H54 (cell line): ENCODE measurements around the gene ITSN2.
"Not testable (repeated sequence)": the region's sequence is repeated elsewhere in the genome, so short reads cannot be mapped to it uniquely, and the experiment has no call there.

ENCODE experiments used
- DNase-seq: peaks from one replicate; pipeline ENCODE4 v3.0.0; 2011; ENCODE audit warnings: low spot score, mixed read lengths; ENCODE audit not compliant: insufficient read length
- FAIRE-seq: peaks from 3 replicates; lab custom pipeline; 2011; peaks lifted over from hg19 to GRCh38; lab: Jason Lieb, UNC
- POLR2A ChIP-seq: IDR thresholded peaks from 2 replicates; pipeline ENCODE4 v1.6.1; 2011; ENCODE audit warnings: low read depth, mild to moderate bottlenecking, low read length

The ITSN2 gene

DNA sequence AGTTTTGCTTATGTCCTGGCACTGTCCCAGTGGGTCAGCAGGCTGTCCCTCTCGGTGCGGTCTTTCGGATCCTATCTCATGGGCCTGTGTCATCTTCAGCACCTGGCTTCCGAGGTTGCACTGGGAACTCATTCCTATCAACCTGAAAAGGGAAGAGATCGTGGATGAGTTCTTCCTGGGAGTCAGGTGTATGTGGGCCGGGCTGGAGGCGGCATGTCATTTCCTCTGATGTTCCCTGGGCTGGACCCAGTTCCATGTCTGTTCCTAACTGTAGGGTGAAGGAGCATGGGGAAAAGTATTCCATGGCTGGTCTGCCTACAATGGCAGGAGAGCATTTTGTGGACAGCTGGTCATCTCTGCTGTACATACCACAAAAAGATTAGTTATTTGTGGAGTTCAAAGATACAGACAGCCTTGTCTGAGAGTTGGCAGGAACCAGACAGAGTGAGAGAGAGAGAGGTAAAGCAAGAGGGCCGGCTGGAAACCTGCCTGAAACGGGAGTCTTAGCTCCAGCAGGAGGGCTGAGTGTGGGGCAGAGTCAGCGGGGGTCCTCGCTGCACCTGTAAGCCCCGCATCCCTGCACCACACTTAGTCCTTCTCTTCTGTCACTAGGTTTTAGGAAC is 160.3 kb downstream of the ITSN2 start:
- no peak for TF ChIP-seq POLR2A
- DNase-seq (no peak), FAIRE-seq (no peak)

DNA sequence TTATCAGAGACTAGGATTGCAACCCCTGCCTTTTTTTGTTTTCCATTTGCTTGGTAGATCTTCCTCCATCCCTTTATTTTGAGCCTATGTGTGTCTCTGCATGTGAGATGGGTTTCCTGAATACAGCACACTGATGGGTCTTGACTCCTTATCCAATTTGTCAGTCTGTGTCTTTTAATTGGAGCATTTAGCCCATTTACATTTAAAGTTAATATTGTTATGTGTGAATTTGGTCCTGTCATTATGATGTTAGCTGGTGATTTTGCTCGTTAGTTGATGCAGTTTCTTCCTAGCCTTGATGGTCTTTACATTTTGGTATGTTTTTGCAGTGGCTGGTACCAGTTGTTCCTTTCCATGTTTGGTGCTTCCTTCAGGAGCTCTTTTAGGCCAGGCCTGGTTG is 163.1 kb downstream of the ITSN2 start:
- not testable (repeated sequence) for FAIRE-seq, DNase-seq

DNA sequence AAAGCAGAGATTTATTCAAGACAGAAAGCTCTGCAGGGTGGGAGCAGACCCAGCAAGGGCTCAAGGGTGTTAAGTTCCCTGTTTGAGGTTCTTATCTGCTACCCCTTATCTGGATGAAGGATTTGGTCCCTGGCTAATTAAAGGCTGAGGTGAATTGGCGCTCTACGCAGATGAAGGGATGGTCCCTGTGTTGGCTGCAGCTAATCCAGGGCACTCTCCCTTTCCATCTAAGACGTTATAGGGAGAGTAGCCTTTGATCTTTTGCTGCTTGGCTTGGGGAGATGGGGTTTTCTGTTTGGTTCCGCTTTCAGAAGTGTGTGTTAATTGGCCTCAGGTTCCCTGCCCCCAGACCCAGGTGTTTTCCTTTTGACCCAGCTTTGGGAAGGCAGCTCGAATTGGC is 168.5 kb downstream of the ITSN2 start:
- no peak for FAIRE-seq
- no peak for DNase-seq
- no peak for TF ChIP-seq POLR2A

DNA sequence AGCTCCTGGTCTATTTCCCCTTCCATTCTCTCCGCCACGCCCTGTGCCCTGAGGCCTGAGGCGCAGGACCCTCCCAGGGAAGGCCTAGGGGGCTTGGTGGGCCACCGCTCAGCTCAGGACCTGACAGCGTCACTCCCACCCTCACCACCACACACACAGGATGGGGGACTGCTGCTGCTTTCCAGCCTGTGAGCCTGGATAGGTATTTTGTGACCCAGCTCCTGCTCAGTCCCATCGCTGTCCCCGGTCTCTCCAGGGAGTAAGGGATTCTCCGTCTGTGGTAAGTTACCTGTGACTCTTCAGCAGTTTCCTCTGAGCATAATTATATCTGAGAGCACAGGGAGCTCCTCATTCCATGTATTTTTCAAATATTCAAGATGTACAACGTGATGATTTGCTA is 169.2 kb downstream of the ITSN2 start:
- DNase-seq = no peak
- no peak for FAIRE-seq
- no peak for TF ChIP-seq POLR2A

DNA sequence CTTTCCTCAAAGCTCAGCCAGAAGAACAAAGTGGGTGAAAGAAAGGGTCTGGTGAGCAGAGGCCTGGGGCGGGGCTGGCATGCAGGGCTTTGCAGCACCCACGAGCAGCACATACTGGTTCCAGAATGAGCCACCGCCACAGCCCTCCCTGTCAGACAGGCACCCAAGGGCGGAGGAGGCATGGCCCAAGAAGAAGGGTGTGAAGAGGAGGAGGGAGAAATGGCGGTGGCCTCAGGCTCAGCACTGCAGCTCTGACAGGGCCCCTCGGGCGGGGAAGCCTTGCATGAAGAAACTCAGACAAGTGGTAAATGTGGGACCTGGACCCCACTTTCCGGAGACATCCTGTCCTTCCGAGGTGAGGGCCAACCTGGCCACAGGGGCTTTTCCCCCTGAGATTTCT is 169.8 kb downstream of the ITSN2 start:
- no peak for TF ChIP-seq POLR2A
- FAIRE-seq = no peak
- DNase-seq = no peak

DNA sequence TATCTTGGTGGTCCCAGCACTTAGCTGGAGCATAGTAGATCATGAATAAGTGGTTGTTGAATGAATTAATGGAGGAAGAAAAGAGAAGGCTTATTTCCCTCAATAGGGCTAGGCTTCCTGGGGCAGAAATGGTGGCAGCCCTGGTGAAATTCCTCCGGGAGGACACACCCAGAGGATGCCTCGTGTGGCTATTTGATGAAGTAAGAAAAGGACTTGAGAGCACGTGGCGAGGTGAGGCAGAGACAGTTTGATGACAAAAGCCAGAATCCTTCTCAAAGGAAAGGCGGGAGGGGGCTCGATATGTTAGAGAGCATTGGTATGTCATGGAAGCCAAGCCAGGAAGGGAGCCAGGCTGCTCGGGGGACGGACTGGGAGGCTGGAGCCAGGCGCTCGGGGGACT is 170.8 kb downstream of the ITSN2 start:
- no peak for TF ChIP-seq POLR2A
- FAIRE-seq = no peak
- no peak for DNase-seq

DNA sequence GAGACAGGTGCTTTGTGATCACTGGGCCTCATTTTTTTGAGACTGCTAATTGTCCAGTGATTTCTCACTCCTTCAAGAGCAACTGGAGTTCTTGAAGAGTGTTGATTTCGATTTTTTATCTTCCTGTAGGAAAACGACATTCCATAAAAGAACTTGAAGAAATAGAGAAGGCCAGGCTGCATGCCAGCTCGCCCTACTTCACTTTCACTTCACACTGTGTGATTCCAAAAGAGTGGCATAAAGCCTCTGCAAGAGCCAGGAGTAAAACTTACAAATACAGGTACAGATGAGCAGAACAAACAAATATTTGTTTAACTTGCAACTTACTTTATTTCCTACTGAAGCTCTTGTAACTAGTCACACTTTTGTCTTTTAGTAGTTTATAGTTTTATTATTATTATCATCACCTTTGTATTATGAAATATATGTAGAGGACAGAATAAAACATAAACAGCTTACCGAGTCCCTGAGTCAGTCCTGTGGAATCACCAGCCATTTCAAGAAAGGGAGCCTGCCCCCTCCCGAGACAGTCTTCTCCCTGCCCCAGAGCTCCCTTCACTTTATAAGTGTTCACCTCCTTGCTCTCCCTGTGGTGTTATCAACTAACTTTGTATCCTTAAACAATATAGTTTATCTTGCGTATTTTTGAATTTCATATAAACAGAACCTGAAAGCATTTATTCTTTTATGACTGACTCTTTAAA is 176.8 kb downstream of the ITSN2 start:
- DNase-seq (no peak), FAIRE-seq (no peak)
- no peak for TF ChIP-seq POLR2A

DNA sequence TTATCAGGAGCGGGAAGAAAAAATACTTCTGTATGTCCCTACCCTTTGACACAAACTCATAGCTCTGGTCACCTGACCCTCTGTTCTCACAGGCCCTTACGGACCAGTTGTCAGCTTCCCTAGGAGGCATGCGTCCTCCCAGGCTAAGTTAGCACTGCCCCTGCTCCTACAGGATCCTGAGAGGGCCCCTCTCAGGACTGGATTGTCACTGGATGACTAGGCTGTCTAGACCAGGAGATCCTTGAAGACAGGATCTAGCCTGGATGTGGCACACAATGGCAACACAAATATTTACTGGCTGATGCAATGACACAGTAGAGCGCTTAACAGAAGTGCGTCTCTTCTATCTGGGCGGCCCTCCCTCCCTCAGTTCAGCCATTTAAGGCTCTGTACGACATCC is 177.8 kb downstream of the ITSN2 start:
- DNase-seq (no peak), FAIRE-seq (no peak)
- TF ChIP-seq POLR2A = no peak

DNA sequence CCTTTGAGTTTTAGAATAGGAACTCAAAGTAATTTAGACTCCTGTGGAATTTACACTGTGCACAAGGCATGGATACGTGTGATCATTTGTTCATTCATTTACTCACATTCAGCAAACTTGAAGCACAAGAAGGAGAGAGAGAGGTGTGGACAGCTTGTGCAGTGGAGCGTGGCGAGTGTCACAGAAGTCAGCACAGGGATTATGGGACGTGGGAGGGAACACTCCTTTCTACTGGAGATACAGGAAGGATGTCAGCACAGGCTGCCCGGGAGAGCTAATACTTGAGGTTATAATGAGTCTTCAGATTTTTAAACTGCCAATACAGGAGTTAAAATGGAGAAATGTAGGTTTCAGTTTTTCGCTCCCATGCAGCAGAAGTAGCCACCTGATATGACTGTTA is 178.5 kb downstream of the ITSN2 start:
- no peak for DNase-seq
- no peak for FAIRE-seq
- no peak for TF ChIP-seq POLR2A

DNA sequence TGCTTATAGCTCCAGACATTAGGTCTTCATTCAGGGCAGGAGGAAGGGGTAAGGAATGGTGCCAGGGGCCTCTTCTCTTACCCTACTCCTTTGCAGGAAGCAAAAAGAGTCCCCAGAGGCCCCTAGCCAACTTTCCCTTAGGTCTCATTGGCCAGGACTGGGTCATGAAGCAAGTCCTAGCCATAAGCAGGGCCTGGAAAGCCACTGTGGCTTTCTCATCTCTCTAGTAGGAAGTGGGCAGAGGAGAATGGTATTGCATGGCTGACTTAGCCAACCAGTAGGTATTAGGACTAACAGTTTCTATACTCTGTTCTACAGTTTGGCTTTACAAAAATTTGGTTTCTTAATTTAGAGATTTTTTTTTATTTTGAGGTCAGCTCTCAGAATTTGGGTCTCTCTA is 180.7 kb downstream of the ITSN2 start:
- FAIRE-seq = no peak
- no peak for TF ChIP-seq POLR2A
- DNase-seq = no peak

DNA sequence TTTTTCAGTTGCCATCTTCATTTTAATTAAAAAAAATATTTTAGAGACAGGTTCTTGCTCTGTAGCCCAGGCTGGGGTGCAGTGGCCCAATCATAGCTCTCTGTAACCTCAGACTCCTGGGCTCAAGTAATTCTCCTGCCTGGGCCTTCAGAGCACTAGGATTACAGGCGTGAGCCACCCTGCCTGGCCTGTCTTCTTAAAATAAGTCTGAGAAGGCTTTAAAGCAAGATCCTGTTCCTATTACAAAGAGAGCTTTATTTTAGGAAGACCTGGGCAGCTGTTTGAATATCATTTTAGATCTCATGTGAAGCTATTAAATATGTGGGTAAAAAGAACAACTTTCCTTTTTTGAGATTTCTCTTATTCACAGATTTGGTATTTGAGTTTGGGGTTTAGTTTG is 184.0 kb downstream of the ITSN2 start:
- TF ChIP-seq POLR2A = no peak
- FAIRE-seq (no peak), DNase-seq (no peak)

DNA sequence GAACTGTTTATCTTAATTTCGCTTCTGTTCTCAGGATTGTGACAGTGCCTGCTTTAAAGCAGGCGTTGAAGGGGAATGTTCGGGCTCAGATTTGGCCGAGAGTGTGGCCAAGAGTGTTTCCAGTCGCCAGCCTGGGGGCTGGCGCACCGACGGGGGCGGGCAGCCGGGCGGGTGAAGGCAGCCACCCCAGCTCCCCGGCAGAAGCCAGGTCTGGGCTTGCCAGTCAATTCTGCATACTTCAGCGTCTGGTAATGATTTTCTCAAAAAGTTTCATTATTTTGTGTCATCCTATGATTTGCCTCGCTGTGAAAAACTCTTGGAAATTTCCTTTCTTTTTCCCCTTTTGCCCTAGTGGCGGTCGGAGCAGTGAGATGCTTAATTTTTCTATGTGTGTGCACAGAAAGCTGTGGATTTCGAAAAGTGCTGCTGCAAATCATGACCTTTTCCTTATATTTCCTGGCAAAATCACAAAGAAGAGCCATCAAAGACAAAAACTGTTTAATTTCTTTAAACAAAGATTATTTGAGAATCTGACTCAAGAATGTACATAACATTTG is 184.6 kb downstream of the ITSN2 start:
- FAIRE-seq (no peak), DNase-seq (no peak)
- no peak for TF ChIP-seq POLR2A

DNA sequence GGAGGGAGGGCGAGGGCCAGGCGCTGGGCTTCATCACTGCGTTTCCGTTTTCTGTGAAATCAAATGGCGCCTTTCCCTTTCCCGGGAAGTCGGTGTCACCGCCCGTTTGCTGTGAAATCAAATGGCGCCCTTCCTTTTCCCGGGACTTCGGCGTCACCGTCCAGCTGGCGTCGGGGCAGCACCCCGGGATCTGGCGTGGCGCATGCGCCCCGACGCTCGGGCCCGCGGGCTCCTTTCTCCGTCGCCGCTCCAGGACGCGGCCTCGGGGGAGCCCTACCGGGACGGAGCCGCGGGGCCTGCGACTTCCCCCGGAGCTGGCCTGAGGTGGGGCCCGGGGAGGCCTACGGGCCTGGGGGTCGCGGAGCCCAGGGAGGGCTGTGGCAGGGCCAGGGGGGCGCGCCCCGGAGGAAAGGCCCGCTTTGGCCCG is 185.5 kb downstream of the ITSN2 start, which contains the start of gene FAM228A:
Gene FAM228A, plus strand, starts transcription at position 203 of the 427 bp plus-strand sequence. CDS start 428 bp downstream, outside the sequence.
- no peak for DNase-seq
- no peak for FAIRE-seq
- TF ChIP-seq POLR2A = no peak

DNA sequence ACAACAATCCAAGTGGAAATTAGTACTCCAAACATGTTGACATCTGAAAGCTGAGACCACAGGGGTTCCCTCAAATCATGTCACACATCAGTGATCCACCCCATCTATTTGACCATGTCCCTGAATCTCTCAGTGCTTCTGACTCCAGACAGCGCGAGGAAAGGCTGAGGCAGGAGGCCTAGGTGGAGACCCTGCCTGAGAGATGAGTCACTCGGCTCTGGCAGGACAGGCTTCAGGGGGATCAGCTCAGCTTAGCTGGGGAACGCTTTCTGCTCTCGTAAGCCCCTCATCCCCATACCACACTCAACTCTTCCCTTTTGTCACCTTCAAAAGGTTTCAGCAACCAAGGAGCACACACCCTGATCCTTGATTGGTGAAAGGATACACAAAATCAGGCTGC is 191.3 kb downstream of the ITSN2 start:
- no peak for DNase-seq
- no peak for FAIRE-seq
- TF ChIP-seq POLR2A = no peak
